Muscle layer of duodenum (tissue), 2 donors: ENCODE results near the gene PEX14.
A peak's percentile ranks its signal among the peaks of the same experiment; 100 is the strongest.

Source experiments
- H3K27ac ChIP-seq: one replicate; pipeline ENCODE4 v1.7.0; 2013; ENCODE audit warnings: mild to moderate bottlenecking, low read length
- H3K27me3 ChIP-seq: one replicate; pipeline ENCODE4 v1.7.0; 2013; ENCODE audit warnings: low read depth, mild to moderate bottlenecking, control low read depth, low read length
- H3K36me3 ChIP-seq, 2 donors: one replicate each; pipeline ENCODE4 v1.7.0; 2013; ENCODE audit warnings: low read length in 2 of 2, control low read depth in 1 of 2, mild to moderate bottlenecking in 1 of 2; ENCODE audit not compliant: insufficient read depth in 2 of 2, control insufficient read depth in 1 of 2
- H3K4me1 ChIP-seq, 2 donors: one replicate each; pipeline ENCODE4 v1.7.0; 2013; ENCODE audit warnings: low read length in 2 of 2, mild to moderate bottlenecking in 2 of 2, control low read depth in 1 of 2, moderate library complexity in 1 of 2; ENCODE audit not compliant: insufficient read depth in 2 of 2, control insufficient read depth in 1 of 2
- H3K4me3 ChIP-seq, 2 donors: one replicate each; pipeline ENCODE4 v1.7.0; 2013; ENCODE audit warnings: low read length in 2 of 2, low read depth in 1 of 2, mild to moderate bottlenecking in 1 of 2
- H3K9me3 ChIP-seq, 2 donors: one replicate each; pipeline ENCODE4 v1.7.0; 2013; ENCODE audit warnings: low read length in 2 of 2, control low read depth in 1 of 2, mild to moderate bottlenecking in 1 of 2; ENCODE audit not compliant: control insufficient read depth in 1 of 2
- donor health status: healthy.

Gene PEX14

DNA sequence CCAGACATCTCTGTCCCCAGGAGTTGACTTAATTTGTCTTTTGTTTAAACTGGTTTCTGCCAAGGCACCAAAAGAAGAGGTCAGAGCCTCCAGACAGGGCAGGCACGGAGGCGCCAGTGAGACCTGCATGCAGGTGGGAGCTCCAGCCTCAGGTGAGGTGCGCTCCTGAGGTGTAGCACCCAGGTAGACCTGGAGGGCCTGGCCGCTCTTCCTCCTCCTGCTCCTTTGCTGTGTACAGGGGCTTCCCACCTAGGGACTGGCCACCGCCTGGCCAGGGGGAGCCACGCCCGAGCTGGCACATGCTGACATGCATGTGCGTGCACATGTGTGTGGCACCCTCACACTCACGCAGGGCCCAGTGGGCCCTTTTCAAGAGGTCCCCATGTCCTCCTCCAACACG is 158.7 kb downstream of the PEX14 start:
- Histone ChIP-seq H3K4me1 (peaks cover 0 to 25% of the 10 kb centered on the region in 2 donors), H3K27ac (no peak overlapping the region), H3K9me3 (no peaks in the 10 kb centered on the region), H3K36me3 (peaks cover 0 to 6% of the 10 kb centered on the region in 2 donors), H3K27me3 (no peaks in the 10 kb centered on the region), H3K4me3 (no peak overlapping the region)

DNA sequence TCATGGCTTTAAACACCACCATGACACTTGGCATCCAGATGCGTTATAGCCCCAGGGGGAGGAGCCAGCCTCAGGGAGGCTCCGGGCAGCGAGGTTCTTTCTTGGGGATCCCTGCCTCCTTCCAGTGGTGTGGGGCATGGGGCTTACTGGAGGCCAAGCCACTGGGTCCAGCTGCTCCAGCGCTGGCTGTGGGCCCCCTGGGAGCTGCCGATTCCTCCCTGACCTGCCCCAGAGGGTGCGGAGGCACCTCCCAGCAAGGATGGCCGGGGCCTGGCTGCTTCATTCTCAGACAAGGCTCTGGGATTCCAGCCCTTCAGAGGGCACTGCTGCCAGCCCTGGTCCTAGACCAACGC is 159.3 kb downstream of the PEX14 start:
- Histone ChIP-seq H3K4me1 (peaks cover 0 to 21% of the 10 kb centered on the region in 2 donors), H3K27ac (no peak overlapping the region), H3K27me3 (no peaks in the 10 kb centered on the region), H3K9me3 (no peaks in the 10 kb centered on the region), H3K4me3 (no peak overlapping the region), H3K36me3 (peaks cover 0 to 6% of the 10 kb centered on the region in 2 donors)

DNA sequence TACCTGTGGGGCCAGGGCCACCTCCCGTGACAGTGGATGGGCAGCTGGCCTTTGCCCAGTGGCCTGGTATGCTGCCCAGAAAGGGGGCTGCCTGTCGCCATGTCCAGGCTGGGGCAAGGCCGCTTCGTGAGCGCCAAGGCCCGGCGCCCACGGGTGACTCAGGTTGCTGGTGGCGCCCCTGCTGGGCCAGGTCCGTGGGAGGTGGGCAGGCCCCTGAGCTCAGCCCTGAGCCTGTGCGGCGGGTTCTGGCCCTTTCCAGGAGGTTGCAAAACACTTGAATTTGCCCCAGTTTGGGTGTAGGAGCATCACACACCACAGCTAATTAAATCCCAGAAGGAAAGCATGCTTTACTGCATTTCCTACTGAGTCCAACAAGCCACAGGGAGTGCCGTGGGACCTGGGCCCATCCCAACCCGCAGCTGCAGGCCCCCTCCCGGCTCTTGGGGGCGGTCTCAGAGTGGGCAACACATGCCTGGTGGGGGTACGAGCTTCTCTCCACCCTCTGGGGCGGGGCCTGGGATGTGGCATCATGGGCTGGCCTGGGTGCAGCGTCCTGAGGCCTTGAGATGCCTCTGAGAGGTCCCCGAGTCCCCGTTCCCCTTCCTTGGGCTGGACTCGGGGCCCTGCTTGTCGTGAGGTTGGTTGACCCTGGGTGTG is 159.8 kb downstream of the PEX14 start:
- Histone ChIP-seq H3K4me3 (no peak overlapping the region), H3K4me1 (peaks cover 0 to 19% of the 10 kb centered on the region in 2 donors), H3K27ac (no peak overlapping the region), H3K36me3 (peaks cover 0 to 8% of the 10 kb centered on the region in 2 donors), H3K9me3 (no peaks in the 10 kb centered on the region), H3K27me3 (no peaks in the 10 kb centered on the region)

DNA sequence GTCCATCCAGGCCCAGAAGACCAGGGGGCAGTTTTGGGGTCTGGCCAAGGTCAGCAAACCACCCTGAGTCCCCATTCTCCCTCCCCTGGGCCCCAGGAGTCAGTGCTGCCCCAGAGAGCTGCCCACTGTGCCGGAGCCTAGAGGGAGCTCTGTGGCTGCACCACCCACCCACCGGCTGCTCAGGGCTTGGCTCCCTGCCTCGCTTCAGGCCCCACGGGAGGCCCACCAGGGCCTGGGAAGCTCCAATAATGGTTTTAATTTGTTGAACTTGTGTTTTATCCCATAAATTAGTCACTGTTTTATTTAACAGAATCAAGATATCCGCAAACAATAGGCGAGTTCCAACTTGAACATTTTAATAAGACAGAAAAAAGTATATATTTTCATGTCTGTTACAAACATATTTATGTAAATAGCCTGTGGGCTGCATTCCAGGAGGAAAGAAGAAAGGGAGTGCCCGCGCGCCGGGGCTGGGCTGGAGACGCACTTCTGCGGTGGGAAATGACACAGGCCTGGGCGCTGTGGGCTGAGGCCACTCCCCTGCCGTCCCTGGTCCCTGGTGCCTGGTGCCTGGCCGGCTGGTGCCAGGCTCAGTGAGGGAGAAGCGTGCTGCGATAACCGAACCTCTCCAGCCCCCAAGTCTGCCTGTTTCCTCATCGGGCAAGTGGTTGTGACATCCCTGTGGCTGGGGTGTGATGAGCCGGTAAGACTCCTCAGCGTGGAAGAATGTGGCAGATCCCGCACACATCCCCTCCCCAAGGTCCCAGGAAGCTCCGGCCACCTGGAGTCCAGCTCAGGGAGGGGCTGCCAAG is 160.5 kb downstream of the PEX14 start:
- Histone ChIP-seq H3K9me3 (no peaks in the 10 kb centered on the region), H3K4me3 (no peak overlapping the region)

DNA sequence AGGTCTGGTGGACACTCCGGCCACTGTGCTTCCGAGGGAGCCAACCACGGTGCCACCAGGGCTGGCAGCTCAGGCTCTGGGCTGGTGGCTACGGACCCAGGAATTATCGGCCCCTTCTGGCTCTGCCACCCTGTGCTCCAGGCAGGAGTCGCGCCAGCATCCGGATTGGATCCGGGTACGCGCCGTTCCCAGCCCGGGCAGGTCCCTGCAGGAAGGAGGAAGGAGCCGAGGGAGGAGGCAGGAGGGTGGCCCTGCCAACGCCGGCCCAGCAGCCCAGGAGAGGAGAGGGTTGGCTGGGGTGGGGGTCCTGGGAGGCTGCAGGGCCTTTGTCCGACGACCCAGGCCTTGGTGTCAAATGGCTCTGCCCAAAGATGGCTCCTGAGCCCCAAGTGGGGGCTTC is 161.2 kb downstream of the PEX14 start:
- Histone ChIP-seq H3K9me3 (no peaks in the 10 kb centered on the region), H3K27me3 (no peaks in the 10 kb centered on the region), H3K27ac (peak overlapping the region; percentile 45), H3K4me3 (no peak overlapping the region), H3K4me1 (peaks cover 0 to 32% of the 10 kb centered on the region in 2 donors), H3K36me3 (peaks cover 0 to 6% of the 10 kb centered on the region in 2 donors)

More for the DNA sequence above, 160.5 kb downstream of the PEX14 start:
- Histone ChIP-seq H3K36me3 (peaks cover 0 to 6% of the 10 kb centered on the region in 2 donors), H3K4me1 (peaks cover 0 to 25% of the 10 kb centered on the region in 2 donors), H3K27me3 (no peaks in the 10 kb centered on the region), H3K27ac (peak overlapping the region; percentile 45)

DNA sequence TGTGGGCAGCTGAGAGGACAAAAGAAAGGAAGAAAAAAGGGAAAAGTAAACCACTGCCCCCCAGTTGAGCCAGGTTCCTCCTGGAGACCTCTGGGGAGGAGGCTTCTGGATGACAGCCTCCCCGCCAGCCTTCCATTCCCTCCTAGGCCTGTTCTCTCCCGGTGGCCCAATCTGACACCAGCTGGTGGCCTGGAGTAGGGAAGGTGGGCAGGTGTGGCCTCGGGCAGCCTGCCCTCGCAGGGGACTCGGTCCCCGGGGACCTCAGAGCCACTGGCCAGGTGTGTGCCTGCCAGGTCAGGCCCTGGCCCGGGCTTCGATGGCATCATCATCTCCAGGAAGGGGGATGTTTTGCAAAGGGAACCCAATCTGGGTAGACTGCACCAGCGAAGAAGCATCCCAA is 162.7 kb downstream of the PEX14 start:
- peaks cover 0 to 33% of the 10 kb centered on the region in 2 donors for H3K4me1 ChIP-seq
- H3K36me3 ChIP-seq = peaks cover 0 to 9% of the 10 kb centered on the region in 2 donors

DNA sequence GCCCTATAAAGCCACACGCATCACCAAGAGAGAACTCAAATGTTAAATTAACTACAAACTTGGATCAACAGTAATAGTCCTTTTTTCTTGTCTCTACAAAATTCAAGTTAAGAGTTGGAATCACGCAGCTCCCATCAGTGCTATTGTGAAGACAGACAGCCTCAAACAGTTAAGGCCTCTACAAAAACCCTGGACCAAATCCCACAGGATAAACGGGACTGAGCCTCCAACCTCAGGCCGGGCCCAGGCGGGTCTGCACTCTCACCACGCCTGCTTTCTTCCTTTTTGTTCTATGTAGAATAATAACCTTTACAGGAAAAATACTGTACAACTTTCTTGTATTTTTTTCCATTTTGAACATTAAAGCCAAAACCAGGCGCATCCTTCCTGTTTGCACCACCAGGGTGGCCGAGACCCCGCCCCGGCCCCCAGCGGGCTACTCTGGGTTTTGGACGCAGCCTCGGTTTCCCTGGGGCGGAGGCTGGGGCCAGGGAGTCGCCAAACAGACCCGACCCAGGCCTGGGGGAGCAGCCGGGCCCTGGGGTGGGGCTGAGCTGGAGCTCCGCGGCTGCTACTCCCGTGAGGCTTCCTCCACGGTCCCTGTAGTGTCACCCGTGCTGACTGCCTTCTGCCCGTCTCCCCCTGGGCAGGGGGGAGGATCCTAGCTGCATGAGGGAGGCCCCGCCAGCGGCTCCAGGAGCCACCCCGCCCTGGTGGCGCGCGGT is 163.2 kb downstream of the PEX14 start:
- H3K4me1 ChIP-seq = peaks cover 0 to 33% of the 10 kb centered on the region in 2 donors
- H3K27me3 ChIP-seq = no peaks in the 10 kb centered on the region
- peak overlapping the region in 1 of 2 donors; percentile 37 for H3K4me3 ChIP-seq
- no peak overlapping the region for H3K27ac ChIP-seq
- peaks cover 0 to 15% of the 10 kb centered on the region in 2 donors for H3K36me3 ChIP-seq
- H3K9me3 ChIP-seq = no peaks in the 10 kb centered on the region

More for the DNA sequence above, 162.7 kb downstream of the PEX14 start:
- Histone ChIP-seq H3K27ac (no peak overlapping the region), H3K27me3 (no peaks in the 10 kb centered on the region), H3K4me3 (no peak overlapping the region), H3K9me3 (no peaks in the 10 kb centered on the region)

DNA sequence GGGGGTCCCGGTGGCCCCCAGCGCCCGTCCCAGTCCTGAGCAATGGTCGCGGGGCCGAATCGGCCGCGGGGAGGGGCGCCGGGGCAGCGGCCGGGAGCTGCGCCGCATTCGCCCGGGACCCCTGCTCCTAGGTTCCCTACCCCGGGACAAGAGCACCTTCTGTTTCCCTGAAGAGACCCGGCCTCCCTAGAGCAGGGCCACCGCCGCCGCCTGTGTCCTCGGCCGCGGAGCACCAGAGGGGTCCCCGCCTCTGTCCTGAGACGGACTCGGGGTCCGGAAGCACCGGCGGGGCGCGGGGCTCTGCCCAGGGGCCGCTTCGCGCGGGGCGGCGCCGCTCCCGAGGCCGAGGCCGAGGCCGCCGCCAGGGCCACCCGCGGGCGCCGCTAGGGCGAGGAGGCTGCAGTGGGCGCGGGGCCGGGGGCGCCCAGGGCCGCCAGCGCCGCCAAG is 163.8 kb downstream of the PEX14 start:
- H3K27me3 ChIP-seq = no peaks in the 10 kb centered on the region
- no peak overlapping the region for H3K27ac ChIP-seq
- H3K9me3 ChIP-seq = no peaks in the 10 kb centered on the region
- peaks cover 0 to 33% of the 10 kb centered on the region in 2 donors for H3K4me1 ChIP-seq
- peak overlapping the region in 1 of 2 donors; percentile 37 for H3K4me3 ChIP-seq
- peaks cover 0 to 17% of the 10 kb centered on the region in 2 donors for H3K36me3 ChIP-seq

DNA sequence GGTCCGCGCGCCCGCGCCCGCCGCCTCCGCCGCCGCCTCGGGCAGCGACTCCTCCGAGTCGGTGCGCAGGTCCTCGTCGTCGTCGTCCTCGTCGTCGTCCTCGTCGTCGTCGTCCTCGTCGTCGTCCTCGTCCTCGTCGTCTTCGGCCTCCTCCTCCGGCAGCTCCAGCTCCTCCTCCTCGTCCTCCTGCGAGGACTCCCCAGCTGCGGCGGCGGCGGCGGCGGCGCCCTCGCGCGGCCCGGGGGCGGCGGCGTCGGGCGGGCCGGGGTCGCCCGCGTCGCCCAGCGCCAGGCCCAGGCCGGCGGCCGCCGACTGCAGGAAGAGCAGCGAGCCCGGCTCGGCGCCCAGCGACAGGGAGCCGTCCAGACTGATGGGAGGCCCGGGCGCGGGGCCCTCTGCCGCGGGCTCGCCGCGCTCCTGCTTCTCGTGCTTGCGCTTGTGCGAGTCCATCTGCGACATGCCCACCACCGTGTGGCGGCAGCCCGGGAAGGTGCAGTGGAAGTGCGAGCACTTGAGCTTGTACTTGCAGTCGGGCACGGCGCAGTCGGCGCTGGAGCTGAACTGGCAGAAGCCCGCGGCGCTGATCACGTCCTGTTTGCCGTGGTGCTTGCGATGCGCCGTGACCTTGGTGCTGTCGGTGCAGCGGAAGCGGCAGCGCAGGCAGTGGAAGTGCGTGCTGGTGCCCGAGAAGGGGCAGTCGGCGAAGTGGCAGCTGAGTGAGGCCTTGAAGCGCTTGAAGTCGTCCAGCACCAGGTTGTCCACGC is 164.4 kb downstream of the PEX14 start:
- H3K36me3 ChIP-seq = peaks cover 0 to 20% of the 10 kb centered on the region in 2 donors
- peaks cover 0 to 33% of the 10 kb centered on the region in 2 donors for H3K4me1 ChIP-seq
- H3K4me3 ChIP-seq = no peak overlapping the region
- no peaks in the 10 kb centered on the region for H3K9me3 ChIP-seq
- H3K27me3 ChIP-seq = no peaks in the 10 kb centered on the region
- no peak overlapping the region for H3K27ac ChIP-seq

DNA sequence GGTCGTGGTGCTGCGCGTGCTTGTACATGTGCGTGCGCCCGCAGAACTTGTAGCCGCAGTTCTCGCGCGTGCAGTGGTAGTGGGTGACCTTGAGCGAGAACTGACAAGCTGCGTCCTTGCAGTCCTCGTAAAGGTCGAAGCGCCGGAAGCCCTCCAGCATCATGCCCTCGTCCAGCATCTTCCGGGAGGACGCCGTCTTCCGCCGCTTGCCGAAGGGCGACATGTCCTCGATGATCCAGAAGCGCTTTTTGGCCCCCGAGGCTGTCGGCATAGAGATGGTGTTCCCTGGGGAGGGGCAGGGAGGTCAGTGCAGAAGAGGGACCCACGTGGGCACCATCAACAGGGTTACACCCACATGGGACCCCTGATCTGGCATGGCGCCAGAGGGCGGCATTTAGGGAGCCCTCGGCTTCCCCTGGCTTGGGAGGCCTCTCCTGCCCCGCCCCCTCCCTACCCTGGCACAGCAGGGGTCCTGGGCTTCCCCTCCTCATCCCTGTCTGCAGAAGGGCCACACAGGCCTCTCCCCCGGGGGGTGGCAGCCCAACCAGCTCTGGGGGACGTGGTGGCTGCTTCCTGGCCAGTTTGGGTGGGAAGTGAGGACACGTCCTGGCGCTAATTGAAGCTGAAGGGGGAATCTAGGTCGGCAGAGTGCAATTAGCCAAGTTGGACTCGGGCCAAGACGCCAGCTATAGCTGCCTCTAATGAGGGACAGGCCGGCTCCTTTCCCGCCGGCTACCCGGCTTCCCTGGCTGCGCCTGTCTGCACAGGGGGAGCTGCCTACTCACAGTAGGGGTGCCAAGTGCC is 165.2 kb downstream of the PEX14 start:
- H3K4me1 ChIP-seq = peaks cover 0 to 28% of the 10 kb centered on the region in 2 donors
- peaks cover 0 to 26% of the 10 kb centered on the region in 2 donors for H3K36me3 ChIP-seq
- H3K27me3 ChIP-seq = no peaks in the 10 kb centered on the region
- H3K4me3 ChIP-seq = no peak overlapping the region
- H3K27ac ChIP-seq = no peak overlapping the region
- no peaks in the 10 kb centered on the region for H3K9me3 ChIP-seq
